ENCODE results near the gene CDC14B.
"Not testable (repeated sequence)": the region's sequence is repeated elsewhere in the genome, so short reads cannot be mapped to it uniquely, and the experiment has no call there.

CDC14B gene

DNA sequence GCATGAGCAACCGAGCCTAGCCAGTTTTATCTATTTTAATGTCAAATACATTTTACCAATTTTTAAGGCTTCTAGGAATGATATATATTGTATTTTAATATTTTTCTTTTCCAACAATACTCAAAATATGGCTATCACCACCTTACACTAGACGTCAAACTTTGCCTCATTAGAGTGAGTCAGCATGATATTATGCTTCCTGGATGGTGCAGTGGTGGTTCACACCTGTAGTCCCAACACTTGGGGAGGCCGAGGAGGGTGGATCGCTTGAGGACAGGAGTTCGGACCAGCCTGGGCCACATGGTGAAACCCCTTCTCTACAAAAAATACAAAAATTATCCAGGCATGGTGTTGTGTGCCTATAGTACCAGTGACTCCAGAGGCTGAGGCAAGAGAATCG, 7.3 kb upstream of the CDC14B start:
- DNase-seq (ENCODE audit: low read depth) = no peak

GRCh38 chr9:96621618-96622017, 2.0 kb upstream of the CDC14B start:
- DNase-seq (ENCODE audit: low read depth) = no peak

DNA sequence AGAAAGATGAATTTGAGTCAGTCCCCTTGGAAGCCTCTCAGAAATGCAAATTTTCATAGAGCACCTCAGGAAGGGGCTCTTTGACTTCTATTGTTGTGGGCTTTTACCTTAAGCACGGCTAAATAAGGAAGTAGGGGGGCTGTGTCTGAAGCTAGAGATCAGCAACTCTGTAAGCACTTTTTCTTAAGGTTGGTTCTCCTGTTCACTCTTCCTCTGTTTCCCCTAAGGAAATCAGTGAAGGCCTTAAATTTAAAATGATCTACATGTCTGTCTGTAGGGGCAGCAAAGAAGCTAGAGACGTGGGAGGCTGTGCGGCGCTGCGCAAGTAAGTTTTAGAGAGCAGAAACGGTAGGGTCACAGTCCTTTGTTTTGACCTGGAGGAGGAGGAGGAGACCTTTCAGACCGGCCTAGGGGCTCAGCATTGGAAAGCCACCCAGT, 1.2 kb upstream of the CDC14B start:
- DNase-seq (ENCODE audit: low read depth) = no peak

GRCh38 chr9:96620181-96620514, 505 bp upstream of the CDC14B start:
- no peak for DNase-seq (ENCODE audit: low read depth)

DNA sequence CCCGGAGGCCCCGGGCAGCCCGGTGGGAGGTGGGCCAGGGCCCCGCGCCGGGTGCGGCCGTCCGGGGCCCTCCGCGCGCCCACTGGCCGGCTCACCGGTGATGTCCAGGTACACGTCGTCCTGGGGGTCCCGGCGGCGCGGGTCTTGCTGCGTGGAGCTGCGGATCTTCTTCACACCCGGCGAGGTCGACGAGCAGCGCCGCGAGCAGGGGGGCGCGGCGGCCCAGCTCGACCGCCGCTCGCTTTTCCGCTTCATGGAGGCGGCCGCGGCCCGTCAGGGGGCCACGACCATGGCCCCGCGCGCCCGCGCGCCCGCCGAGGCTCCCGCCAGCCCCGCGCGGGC, 548 bp downstream of the CDC14B start:
- DNase-seq (ENCODE audit: low read depth) = no peak

DNA sequence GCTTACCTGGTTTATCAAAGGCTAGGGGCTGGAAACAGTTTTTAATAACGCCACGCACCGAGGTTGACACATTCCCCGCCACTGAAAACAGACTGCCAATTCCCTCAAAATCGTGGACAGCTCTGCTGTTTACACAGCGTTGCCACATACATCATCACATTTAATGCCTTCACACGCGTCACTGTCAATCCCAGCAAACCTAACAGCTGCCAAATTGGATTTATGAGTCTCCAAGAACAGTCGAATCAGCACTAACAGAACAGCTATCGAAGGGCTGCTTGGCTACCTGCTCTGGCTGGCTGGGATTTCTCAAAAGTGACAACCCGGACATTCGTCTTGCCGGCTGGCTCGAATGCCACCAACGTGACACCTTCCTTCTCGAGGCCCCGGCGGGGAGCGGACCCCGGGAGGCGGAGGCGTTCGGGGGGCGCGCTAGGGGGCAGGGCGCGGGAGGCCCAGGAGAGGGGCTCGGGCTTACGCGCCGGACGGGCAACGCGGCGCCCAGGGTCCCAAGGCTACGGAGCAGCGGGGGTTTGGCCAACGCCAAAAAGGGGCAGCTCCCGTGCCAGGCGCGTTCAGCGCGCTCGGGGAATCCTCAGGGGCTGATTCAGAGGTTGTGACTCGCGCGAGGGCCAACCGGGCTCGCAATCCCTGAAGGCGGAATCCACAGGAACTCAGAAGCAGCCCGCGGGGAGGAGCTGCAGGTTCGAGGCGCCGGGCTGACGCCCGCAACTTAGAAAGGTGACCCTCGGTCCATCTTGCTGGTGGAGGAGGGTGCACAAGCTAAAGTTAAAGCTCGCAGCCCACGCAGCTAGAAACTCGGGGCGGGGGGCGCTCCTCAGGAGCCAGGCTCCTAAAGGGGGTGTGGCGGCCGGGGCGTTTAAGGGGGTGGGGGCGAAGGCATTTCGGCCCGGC, 1.2 kb downstream of the CDC14B start:
- DNase-seq (ENCODE audit: low read depth) = no peak

GRCh38 chr9:96617439-96618185, 2.0 kb downstream of the CDC14B start:
- no peak for DNase-seq (ENCODE audit: low read depth)

DNA sequence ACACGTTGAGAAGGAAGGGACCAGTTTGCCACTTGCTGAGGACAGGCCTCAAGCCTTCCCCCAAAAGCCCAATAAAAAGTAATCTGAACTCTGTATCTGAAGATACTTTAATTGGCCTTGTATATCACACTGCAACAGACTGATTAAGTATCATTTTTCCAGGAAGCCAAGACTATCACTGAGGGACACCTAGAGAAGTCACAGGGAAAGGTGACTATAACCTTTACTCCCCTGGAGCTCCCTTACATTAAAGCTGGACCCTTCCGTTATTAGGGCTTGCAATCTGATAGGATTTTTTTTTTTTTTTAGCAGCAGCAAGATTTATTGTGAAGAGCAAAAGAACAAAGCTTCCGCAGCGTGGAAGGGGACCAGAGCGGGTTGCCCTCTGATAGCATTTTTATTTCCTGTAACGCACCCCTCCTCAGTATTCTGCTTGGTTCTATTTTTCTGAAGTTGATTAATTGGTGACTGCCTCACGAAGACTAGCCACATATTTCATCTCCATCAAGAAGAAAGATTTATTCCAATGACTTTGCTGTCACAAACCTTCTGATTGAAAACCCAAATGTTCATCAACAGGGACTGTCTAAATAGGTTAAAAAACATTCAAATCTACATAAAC, 2.7 kb downstream of the CDC14B start:
- DNase-seq (ENCODE audit: low read depth) = no peak

GRCh38 chr9:96615411-96615810, 4.2 kb downstream of the CDC14B start:
- DNase-seq (ENCODE audit: low read depth) = no peak

- DNase-seq (ENCODE audit: low read depth) = not testable (repeated sequence)
Observed at GRCh38 chr9:96614664-96615063, 5.0 kb downstream of the CDC14B start.

DNA sequence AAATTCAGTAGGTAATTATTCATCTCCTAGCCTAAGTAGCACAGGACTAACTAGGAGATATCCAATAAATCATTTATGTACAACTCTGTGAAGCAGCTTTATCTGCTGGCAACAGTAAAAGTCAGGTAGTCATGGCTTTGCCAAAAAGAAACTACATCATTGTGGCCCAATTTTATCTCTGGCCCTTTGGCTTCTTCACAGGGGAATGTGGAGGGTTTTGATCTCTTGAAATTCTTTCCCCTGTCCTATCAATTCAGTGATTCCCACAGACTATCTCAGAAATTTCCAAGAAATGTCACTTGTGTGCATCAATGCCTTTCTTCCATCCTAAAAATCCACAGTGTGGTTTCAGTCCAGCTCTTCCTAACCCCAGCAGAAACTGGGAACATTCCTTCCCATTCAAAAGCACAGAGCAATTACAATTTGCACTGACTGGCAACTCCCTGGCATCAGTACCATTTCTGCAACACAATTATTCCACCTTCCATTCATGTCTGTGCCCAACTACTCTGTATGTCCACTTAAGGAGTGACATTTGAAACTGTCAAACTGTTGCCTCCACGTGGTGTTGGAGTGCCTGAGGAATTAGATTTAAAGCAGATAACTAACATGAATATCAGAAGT, 6.6 kb downstream of the CDC14B start:
- DNase-seq (ENCODE audit: low read depth) = no peak

GRCh38 chr9:96612105-96612965, 7.3 kb downstream of the CDC14B start:
- DNase-seq (ENCODE audit: low read depth) = no peak

GRCh38 chr9:96611302-96611701, 8.3 kb downstream of the CDC14B start:
- DNase-seq (ENCODE audit: low read depth) = no peak

GRCh38 chr9:96609732-96610131, 9.9 kb downstream of the CDC14B start:
- DNase-seq (ENCODE audit: low read depth) = no peak

DNA sequence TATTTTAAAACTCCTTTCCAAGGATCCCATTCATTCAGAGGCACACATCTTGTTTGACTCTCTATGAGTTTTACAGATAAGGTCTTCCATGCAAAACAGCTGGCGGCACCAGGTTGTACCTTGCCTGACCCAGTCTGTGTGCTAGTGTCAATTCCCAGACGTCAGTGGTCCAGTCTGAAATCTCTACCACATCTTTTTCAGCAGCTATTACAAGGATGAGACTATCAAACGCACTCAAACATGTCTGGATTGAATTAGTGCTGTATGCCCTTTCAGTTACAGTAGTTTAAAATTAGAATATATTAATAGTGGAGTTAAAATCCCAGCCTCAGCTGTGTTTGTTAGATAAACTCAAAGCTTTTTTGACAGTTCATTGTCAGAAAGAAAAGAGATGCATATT, 11.7 kb downstream of the CDC14B start:
- no peak for DNase-seq (ENCODE audit: low read depth)

DNA sequence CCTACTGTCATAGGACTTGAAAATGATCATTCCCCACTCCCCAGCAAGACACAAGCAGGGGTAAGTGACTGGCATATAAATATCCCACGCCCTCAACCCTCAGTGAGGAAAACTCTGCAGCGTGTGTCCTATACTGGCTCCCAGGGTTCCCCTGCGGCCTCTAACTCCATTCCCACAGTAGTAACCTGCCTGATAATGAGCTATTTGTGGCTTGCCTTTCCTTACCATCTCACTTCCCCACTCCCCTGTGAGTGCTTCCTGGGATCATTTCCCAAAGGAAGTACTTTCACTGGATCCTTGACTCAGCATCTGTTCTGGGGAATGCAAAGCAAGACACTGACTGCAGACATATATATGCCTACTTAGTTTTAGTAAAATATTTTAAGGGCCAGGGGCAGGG, 14.3 kb downstream of the CDC14B start:
- DNase-seq (ENCODE audit: low read depth) = no peak

DNA sequence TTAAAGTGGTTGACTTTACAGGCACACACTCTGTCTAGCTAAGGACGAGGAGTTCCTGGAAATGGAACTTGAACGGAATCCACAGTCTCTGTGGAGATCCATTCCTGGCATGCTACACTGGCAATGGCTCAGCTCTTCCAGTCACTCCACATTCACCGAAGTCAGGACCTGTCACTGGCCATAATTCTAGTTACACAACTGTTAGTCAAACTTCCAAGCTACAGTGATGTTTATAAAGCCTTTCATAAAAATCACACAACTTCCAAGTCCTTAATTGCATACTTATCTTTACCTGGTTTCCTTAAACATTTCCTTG, 15.7 kb downstream of the CDC14B start:
- no peak for DNase-seq (ENCODE audit: low read depth)

- DNase-seq (ENCODE audit: low read depth) = no peak
Observed at GRCh38 chr9:96603305-96604003, 16.2 kb downstream of the CDC14B start.

GRCh38 chr9:96599298-96599697, 20.3 kb downstream of the CDC14B start:
- DNase-seq (ENCODE audit: low read depth) = no peak

- no peak for DNase-seq (ENCODE audit: low read depth)
Observed at GRCh38 chr9:96596601-96597111, 23.0 kb downstream of the CDC14B start.

Measured in activated gamma-delta T cell treated with anti-CD3 and anti-CD28 coated beads, Interleukin-2, amount 50 U/mL, for 16 hours (primary cell).